Measurements from ENCODE around the gene ATG4B. TPM values are rescaled to one million over a fixed set of nuclear protein-coding genes. Genes with fewer than 3 reads are reported as not detected.

The ATG4B gene
- total and polyA plus RNA-seq, 2 of the 4 experiments (the other 2 are of a cell fraction): 113 to 146 TPM

DNA sequence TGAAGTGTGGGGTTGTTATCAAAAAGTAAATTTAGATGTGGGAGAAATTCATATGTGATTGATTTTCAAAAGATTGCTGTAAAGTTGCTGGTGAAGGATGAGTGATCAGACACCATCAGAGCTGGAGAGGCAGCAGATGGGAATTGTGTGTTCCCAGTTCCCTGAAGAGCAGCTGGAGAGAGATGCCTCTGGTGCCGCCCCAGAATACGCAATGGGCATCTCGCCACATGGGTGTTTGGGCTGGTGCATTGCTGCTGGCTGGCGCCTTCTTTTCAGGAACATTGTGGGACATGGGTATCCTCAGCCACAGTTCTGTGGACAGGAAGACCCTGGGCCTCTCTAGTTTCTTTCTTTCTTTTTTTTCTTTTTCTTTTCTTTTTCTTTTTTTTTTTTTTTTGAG, 11.9 kb downstream of the ATG4B start:
- no peak overlapping the region for H2BK5ac ChIP-seq (ENCODE audit: low read depth, low read length, poor library complexity, severe bottlenecking)
- H2BK20ac ChIP-seq (ENCODE audit: low read depth, low read length): no peak overlapping the region
- no peak for DNase-seq

More for the DNA sequence above, 11.9 kb downstream of the ATG4B start:
- Histone ChIP-seq H3K18ac (ENCODE audit: low read depth, low read length) (no peak overlapping the region), H4K5ac (ENCODE audit: low read depth, low read length) (no peak overlapping the region), H3K4me1 (ENCODE audit: control insufficient read depth, insufficient read depth, low read length) (peaks cover 2% of the 10 kb centered on the region; the same call in 1 of the 2 replicates), H3K9me1 (ENCODE audit: insufficient read depth, low read length) (peaks cover 14% of the 10 kb centered on the region), H2BK120ac (ENCODE audit: low read depth, low read length) (no peak overlapping the region), H3K27me3 (ENCODE audit: control insufficient read depth, insufficient read depth, low read length) (no peaks in the 10 kb centered on the region), H4K8ac (ENCODE audit: low read depth in 2 of 2, low read length in 2 of 2) (no peak overlapping the region), H3K23ac (ENCODE audit: low read depth, low read length) (no peak overlapping the region), H2AFZ (replicated peaks; ENCODE audit: low read length, poor library complexity) (no peak overlapping the region), H3K27ac (ENCODE audit: insufficient read depth, low read length) (no peak overlapping the region), H4K20me1 (ENCODE audit: insufficient read depth, low read length) (peaks cover 61% of the 10 kb centered on the region), H3K79me1 (ENCODE audit: low read depth in 1 of 2, low read length in 2 of 2) (peaks cover 30 to 73% of the 10 kb centered on the region in 2 experiments), H3K14ac (replicated peaks; ENCODE audit: low read depth, low read length) (no peak overlapping the region), H4K91ac (ENCODE audit: insufficient read depth, low read depth, low read length) (no peak overlapping the region), H3K4ac (ENCODE audit: low read depth, low read length) (no peak overlapping the region), H3K56ac (ENCODE audit: extremely low read depth, insufficient read depth, low read length) (no peak overlapping the region), H3K9ac (ENCODE audit: low read depth, low read length) (no peak overlapping the region), H2BK15ac (ENCODE audit: low read depth, low read length) (no peak overlapping the region), H3K4me2 (ENCODE audit: low read depth, low read length) (no peak overlapping the region), H3K36me3 (ENCODE audit: control insufficient read depth, insufficient read depth, low read length) (peaks cover 25% of the 10 kb centered on the region), H2AK5ac (ENCODE audit: low read depth, low read length) (no peak overlapping the region), H3K4me3 (ENCODE audit: insufficient read depth, low read depth, low read length) (no peak overlapping the region), H2AK9ac (replicated peaks; ENCODE audit: low read depth, low read length, poor library complexity) (no peak overlapping the region), H3K9me3 (ENCODE audit: control insufficient read depth, insufficient read depth, low read length) (no peaks in the 10 kb centered on the region)
- no TSS peak for BruUV-seq (replicated peaks)
- TF ChIP-seq FOS (IDR thresholded peaks at IDR 0.05; ENCODE audit: low read depth, low read length) (no peak), POLR2A (IDR thresholded peaks at IDR 0.05; ENCODE audit: low read depth, low read length) (no peak), CHD1 (IDR thresholded peaks at IDR 0.05; ENCODE audit: low read depth, low read length) (no peak), RAD21 (IDR thresholded peaks at IDR 0.05; ENCODE audit: low read length) (no peak), BHLHE40 (IDR thresholded peaks at IDR 0.05; ENCODE audit: low read depth, low read length) (no peak), RFX5 (IDR thresholded peaks at IDR 0.05; ENCODE audit: low read depth, low read length) (no peak), RCOR1 (IDR thresholded peaks at IDR 0.05; ENCODE audit: insufficient replicate concordance, low read length) (no peak)
- TF ChIP-seq, protein P1, sequence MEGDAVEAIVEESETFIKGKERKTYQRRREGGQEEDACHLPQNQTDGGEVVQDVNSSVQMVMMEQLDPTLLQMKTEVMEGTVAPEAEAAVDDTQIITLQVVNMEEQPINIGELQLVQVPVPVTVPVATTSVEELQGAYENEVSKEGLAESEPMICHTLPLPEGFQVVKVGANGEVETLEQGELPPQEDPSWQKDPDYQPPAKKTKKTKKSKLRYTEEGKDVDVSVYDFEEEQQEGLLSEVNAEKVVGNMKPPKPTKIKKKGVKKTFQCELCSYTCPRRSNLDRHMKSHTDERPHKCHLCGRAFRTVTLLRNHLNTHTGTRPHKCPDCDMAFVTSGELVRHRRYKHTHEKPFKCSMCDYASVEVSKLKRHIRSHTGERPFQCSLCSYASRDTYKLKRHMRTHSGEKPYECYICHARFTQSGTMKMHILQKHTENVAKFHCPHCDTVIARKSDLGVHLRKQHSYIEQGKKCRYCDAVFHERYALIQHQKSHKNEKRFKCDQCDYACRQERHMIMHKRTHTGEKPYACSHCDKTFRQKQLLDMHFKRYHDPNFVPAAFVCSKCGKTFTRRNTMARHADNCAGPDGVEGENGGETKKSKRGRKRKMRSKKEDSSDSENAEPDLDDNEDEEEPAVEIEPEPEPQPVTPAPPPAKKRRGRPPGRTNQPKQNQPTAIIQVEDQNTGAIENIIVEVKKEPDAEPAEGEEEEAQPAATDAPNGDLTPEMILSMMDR (conservative IDR thresholded peaks at IDR 0.05; ENCODE audit: low read depth, low read length): no peak
- TF ChIP-seq, protein P2, sequence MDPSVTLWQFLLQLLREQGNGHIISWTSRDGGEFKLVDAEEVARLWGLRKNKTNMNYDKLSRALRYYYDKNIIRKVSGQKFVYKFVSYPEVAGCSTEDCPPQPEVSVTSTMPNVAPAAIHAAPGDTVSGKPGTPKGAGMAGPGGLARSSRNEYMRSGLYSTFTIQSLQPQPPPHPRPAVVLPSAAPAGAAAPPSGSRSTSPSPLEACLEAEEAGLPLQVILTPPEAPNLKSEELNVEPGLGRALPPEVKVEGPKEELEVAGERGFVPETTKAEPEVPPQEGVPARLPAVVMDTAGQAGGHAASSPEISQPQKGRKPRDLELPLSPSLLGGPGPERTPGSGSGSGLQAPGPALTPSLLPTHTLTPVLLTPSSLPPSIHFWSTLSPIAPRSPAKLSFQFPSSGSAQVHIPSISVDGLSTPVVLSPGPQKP (IDR thresholded peaks at IDR 0.05; ENCODE audit: borderline replicate concordance, low read depth, low read length): no peak
- ChIA-PET POLR2A (ENCODE audit: unreplicated experiment) (no interaction called here), CTCF (no interaction called here)
- WGBS, 2 experiments (ENCODE audit: extremely low coverage in 2 of 2, insufficient read length in 1 of 2): no CpG with 5 or more reads among the region's 4 CpGs
- dilution Hi-C loops (cut with HindIII; ENCODE audit: low sequenced_read_pairs, unreplicated experiment): no loop called here
- intact Hi-C loops (cut with micrococcal nuclease): no loop called here
- in situ Hi-C loops (cut with MboI; ENCODE audit: low sequenced_read_pairs): no loop called here
- ATAC-seq (ENCODE audit: low read depth): no peak
